K562 (cell line): ENCODE results near the gene INPP5D. TPM values are rescaled to one million over a fixed set of nuclear protein-coding genes. Genes with fewer than 3 reads are reported as not detected.

Experiments used
- ARID1B ChIP-seq: fragments of 450-650 bp; IDR thresholded peaks from 2 replicates; pipeline ENCODE4 v1.6.1; 2016; ENCODE audit warnings: antibody characterized with exemption, mild to moderate bottlenecking, inconsistent platforms
- ATF1 ChIP-seq, 2 experiments: fragments of 450-650 bp in 1 of 2; IDR thresholded peaks; 2 replicates each; pipeline ENCODE4 v1.6.1; 2016; ENCODE audit warnings: missing compliant biosample characterization in 1 of 2, missing genetic modification characterization in 1 of 2
- BCL6 ChIP-seq: fragments of 250-450 bp; sonication (Bioruptor Pico); IDR thresholded peaks from 2 replicates; pipeline ENCODE4 v1.4.0; 2020
- CSDE1 ChIP-seq, 2 experiments: fragments of 450-650 bp; IDR thresholded peaks; 2 replicates each; pipeline ENCODE4 v1.6.1; 2016; ENCODE audit warnings: mild to moderate bottlenecking in 1 of 2
- KDM2B ChIP-seq: fragments of 250-450 bp; sonication (Bioruptor Pico); IDR thresholded peaks from 2 replicates; pipeline ENCODE4 v1.8.0; 2021; ENCODE audit warnings: mild to moderate bottlenecking, moderate library complexity
- PTBP1 ChIP-seq: fragments of 200-400 bp; formaldehyde crosslinking; IDR thresholded peaks from 2 replicates; pipeline ENCODE4 v1.6.1; 2017; ENCODE audit warnings: low read depth, low read length
- SMARCA5 ChIP-seq: fragments of 450-650 bp; IDR thresholded peaks from 2 replicates; pipeline ENCODE4 v1.6.1; 2016
- TFAM ChIP-seq: fragments of 250-450 bp; sonication (Bioruptor Pico); conservative IDR thresholded peaks from 2 replicates; pipeline ENCODE4 v1.5.0; 2021; ENCODE audit warnings: mild to moderate bottlenecking, moderate library complexity
- ZC3H11A ChIP-seq: IDR thresholded peaks from 2 replicates; pipeline ENCODE4 v1.6.1; 2012; ENCODE audit warnings: low read depth, low read length, improper control_type of control experiment
- ZNF77 ChIP-seq: fragments of 250-450 bp; sonication (Bioruptor Pico); IDR thresholded peaks from 2 replicates; pipeline ENCODE4 v1.5.0; 2020
- polyA plus RNA-seq, 8 experiments: library from polyadenylated mRNA; depleted of rRNA in 4 of 8; stranded (reverse) in 5 of 8; unstranded in 3 of 8; fragments of >200 nt; fragmentation: Nextera tagmentation in 2 of 8; fragmentation: Illumina TruSeq in 1 of 8; extraction: Ambion mirVana in 2 of 8; extraction: Trizol in 1 of 8; gene quantifications; 2 replicates each; pipeline versions ENCODE4 v1.2.1 to v1.2.3, GENCODE V29; 2011 to 2014; ENCODE audit warnings: inconsistent platforms in 1 of 8, missing spikeins in 1 of 8
- total RNA-seq, 7 experiments: library from RNA; depleted of rRNA in 6 of 7; stranded (reverse); fragments of >200 nt in 6 of 7; fragmentation: Illumina TruSeq in 2 of 7; extraction: Trizol in 2 of 7; gene quantifications; 2 replicates each; pipeline versions ENCODE4 v1.2.1 to v1.2.3, GENCODE V29; 2011 to 2021; ENCODE audit warnings: low replicate concordance in 1 of 7
- TF ChIP-seq, protein P1 (sequence below): fragments of 250-450 bp; sonication (Bioruptor Pico); IDR thresholded peaks from 2 replicates; pipeline ENCODE4 v1.4.0; 2020
- TF ChIP-seq, protein P2 (sequence below), 2 experiments: IDR thresholded peaks; 2 replicates each; pipeline ENCODE4 v1.6.1; 2012; ENCODE audit warnings: improper control_type of control experiment in 2 of 2, low read depth in 2 of 2, low read length in 2 of 2, borderline replicate concordance in 1 of 2
- TF ChIP-seq, protein P3 (sequence below): sonication (generic); formaldehyde crosslinking; IDR thresholded peaks from 2 replicates; pipeline ENCODE4 v1.8.0; 2022; ENCODE audit warnings: mild to moderate bottlenecking, missing genetic modification reagents
- TF ChIP-seq, protein P4 (sequence below): fragments of 250-450 bp; sonication (Bioruptor Pico); IDR thresholded peaks from 2 replicates; pipeline ENCODE4 v1.4.0; 2020; ENCODE audit warnings: mild to moderate bottlenecking, moderate library complexity

The INPP5D gene
- total and polyA plus RNA-seq, 9 of the 15 experiments (the other 6 are each of a cell fraction or from before 2014, with no cell fraction given), result 0.55 to 6.2 (median 2.2) TPM

DNA sequence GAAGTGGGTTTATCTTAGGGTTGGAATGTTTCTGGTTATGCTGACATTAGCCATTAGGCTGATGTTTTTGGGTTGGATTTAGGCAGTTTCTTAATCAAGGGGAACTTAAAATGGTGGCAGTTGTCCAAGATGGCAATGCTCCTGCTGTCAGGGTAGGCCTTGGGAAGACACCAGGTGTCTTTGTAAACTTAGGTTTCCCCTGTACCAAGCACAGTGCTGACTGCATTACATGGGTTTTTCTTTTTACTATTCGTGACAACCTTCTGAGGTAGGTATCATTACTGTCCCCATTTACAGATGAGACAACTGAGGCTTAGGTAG is 190.8 kb downstream of the INPP5D start (continued):
- TF ChIP-seq, protein P1, sequence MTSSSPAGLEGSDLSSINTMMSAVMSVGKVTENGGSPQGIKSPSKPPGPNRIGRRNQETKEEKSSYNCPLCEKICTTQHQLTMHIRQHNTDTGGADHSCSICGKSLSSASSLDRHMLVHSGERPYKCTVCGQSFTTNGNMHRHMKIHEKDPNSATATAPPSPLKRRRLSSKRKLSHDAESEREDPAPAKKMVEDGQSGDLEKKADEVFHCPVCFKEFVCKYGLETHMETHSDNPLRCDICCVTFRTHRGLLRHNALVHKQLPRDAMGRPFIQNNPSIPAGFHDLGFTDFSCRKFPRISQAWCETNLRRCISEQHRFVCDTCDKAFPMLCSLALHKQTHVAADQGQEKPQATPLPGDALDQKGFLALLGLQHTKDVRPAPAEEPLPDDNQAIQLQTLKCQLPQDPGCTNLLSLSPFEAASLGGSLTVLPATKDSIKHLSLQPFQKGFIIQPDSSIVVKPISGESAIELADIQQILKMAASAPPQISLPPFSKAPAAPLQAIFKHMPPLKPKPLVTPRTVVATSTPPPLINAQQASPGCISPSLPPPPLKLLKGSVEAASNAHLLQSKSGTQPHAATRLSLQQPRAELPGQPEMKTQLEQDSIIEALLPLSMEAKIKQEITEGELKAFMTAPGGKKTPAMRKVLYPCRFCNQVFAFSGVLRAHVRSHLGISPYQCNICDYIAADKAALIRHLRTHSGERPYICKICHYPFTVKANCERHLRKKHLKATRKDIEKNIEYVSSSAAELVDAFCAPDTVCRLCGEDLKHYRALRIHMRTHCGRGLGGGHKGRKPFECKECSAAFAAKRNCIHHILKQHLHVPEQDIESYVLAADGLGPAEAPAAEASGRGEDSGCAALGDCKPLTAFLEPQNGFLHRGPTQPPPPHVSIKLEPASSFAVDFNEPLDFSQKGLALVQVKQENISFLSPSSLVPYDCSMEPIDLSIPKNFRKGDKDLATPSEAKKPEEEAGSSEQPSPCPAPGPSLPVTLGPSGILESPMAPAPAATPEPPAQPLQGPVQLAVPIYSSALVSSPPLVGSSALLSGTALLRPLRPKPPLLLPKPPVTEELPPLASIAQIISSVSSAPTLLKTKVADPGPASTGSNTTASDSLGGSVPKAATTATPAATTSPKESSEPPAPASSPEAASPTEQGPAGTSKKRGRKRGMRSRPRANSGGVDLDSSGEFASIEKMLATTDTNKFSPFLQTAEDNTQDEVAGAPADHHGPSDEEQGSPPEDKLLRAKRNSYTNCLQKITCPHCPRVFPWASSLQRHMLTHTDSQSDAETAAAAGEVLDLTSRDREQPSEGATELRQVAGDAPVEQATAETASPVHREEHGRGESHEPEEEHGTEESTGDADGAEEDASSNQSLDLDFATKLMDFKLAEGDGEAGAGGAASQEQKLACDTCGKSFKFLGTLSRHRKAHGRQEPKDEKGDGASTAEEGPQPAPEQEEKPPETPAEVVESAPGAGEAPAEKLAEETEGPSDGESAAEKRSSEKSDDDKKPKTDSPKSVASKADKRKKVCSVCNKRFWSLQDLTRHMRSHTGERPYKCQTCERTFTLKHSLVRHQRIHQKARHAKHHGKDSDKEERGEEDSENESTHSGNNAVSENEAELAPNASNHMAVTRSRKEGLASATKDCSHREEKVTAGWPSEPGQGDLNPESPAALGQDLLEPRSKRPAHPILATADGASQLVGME (CRISPR knock-in tag), result no peak
- TF ChIP-seq ARID1B, result no peak
- TF ChIP-seq PTBP1, result no peak
- TF ChIP-seq, protein P2, sequence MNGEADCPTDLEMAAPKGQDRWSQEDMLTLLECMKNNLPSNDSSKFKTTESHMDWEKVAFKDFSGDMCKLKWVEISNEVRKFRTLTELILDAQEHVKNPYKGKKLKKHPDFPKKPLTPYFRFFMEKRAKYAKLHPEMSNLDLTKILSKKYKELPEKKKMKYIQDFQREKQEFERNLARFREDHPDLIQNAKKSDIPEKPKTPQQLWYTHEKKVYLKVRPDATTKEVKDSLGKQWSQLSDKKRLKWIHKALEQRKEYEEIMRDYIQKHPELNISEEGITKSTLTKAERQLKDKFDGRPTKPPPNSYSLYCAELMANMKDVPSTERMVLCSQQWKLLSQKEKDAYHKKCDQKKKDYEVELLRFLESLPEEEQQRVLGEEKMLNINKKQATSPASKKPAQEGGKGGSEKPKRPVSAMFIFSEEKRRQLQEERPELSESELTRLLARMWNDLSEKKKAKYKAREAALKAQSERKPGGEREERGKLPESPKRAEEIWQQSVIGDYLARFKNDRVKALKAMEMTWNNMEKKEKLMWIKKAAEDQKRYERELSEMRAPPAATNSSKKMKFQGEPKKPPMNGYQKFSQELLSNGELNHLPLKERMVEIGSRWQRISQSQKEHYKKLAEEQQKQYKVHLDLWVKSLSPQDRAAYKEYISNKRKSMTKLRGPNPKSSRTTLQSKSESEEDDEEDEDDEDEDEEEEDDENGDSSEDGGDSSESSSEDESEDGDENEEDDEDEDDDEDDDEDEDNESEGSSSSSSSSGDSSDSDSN (IDR thresholded peaks at IDR 0.05; ENCODE audit: borderline replicate concordance in 1 of 2, low read depth in 2 of 2, low read length in 2 of 2), result no peak
- no peak for TF ChIP-seq BCL6 (CRISPR knock-in tag)
- TF ChIP-seq, protein P3, sequence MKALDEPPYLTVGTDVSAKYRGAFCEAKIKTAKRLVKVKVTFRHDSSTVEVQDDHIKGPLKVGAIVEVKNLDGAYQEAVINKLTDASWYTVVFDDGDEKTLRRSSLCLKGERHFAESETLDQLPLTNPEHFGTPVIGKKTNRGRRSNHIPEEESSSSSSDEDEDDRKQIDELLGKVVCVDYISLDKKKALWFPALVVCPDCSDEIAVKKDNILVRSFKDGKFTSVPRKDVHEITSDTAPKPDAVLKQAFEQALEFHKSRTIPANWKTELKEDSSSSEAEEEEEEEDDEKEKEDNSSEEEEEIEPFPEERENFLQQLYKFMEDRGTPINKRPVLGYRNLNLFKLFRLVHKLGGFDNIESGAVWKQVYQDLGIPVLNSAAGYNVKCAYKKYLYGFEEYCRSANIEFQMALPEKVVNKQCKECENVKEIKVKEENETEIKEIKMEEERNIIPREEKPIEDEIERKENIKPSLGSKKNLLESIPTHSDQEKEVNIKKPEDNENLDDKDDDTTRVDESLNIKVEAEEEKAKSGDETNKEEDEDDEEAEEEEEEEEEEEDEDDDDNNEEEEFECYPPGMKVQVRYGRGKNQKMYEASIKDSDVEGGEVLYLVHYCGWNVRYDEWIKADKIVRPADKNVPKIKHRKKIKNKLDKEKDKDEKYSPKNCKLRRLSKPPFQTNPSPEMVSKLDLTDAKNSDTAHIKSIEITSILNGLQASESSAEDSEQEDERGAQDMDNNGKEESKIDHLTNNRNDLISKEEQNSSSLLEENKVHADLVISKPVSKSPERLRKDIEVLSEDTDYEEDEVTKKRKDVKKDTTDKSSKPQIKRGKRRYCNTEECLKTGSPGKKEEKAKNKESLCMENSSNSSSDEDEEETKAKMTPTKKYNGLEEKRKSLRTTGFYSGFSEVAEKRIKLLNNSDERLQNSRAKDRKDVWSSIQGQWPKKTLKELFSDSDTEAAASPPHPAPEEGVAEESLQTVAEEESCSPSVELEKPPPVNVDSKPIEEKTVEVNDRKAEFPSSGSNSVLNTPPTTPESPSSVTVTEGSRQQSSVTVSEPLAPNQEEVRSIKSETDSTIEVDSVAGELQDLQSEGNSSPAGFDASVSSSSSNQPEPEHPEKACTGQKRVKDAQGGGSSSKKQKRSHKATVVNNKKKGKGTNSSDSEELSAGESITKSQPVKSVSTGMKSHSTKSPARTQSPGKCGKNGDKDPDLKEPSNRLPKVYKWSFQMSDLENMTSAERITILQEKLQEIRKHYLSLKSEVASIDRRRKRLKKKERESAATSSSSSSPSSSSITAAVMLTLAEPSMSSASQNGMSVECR (CRISPR knock-in tag), result no peak
- no peak for TF ChIP-seq ZC3H11A
- TF ChIP-seq ATF1 (CRISPR knock-in tag; IDR thresholded peaks at IDR 0.05), result no peak
- TF ChIP-seq ATF1 (tag; IDR thresholded peaks at IDR 0.05), result no peak
- peak; percentile 66; the same call in 1 of the 2 replicates for TF ChIP-seq SMARCA5
- no peak for TF ChIP-seq ZNF77 (CRISPR knock-in tag)
- no peak for TF ChIP-seq CSDE1 (IDR thresholded peaks at IDR 0.05)
- no peak for TF ChIP-seq KDM2B (CRISPR knock-in tag)
- no peak for TF ChIP-seq TFAM
- TF ChIP-seq, protein P4, sequence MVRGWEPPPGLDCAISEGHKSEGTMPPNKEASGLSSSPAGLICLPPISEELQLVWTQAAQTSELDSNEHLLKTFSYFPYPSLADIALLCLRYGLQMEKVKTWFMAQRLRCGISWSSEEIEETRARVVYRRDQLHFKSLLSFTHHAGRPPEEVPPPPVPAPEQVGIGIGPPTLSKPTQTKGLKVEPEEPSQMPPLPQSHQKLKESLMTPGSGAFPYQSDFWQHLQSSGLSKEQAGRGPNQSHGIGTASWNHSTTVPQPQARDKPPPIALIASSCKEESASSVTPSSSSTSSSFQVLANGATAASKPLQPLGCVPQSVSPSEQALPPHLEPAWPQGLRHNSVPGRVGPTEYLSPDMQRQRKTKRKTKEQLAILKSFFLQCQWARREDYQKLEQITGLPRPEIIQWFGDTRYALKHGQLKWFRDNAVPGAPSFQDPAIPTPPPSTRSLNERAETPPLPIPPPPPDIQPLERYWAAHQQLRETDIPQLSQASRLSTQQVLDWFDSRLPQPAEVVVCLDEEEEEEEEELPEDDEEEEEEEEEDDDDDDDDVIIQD (CRISPR knock-in tag), result no peak
